ENCODE measurements around the gene SOX12.
"Not testable (repeated sequence)": the region's sequence is repeated elsewhere in the genome, so short reads cannot be mapped to it uniquely, and the experiment has no call there.

SOX12 gene

GRCh38 chr20:362271-363254 lies 37.2 kb downstream of the SOX12 start:
- DNase-seq (ENCODE audit: low spot score): peak; percentile 77

- no peak for DNase-seq (ENCODE audit: low spot score)
Observed at GRCh38 chr20:363319-364078, 38.1 kb downstream of the SOX12 start.

- DNase-seq (ENCODE audit: low spot score): no peak
Observed at GRCh38 chr20:364905-365794, 39.8 kb downstream of the SOX12 start.

GRCh38 chr20:366041-366718 lies 40.8 kb downstream of the SOX12 start:
- DNase-seq (ENCODE audit: low spot score): no peak

- DNase-seq (ENCODE audit: low spot score): no peak
Observed at GRCh38 chr20:366719-367485, 41.5 kb downstream of the SOX12 start.

- no peak for DNase-seq (ENCODE audit: low spot score)
Observed at GRCh38 chr20:367486-367887, 42.1 kb downstream of the SOX12 start.

GRCh38 chr20:368915-369314 lies 43.6 kb downstream of the SOX12 start:
- DNase-seq (ENCODE audit: low spot score): no peak

- no peak for DNase-seq (ENCODE audit: low spot score)
Observed at GRCh38 chr20:370151-370600, 44.8 kb downstream of the SOX12 start.

- no peak for DNase-seq (ENCODE audit: low spot score)
Observed at GRCh38 chr20:370977-371754, 45.8 kb downstream of the SOX12 start.

- peak; percentile 63 for DNase-seq (ENCODE audit: low spot score)
Observed at GRCh38 chr20:371755-372542, 46.6 kb downstream of the SOX12 start.

GRCh38 chr20:372543-373082 lies 47.3 kb downstream of the SOX12 start:
- not testable (repeated sequence) for DNase-seq (ENCODE audit: low spot score)

- peak; percentile 79 for DNase-seq (ENCODE audit: low spot score)
Observed at GRCh38 chr20:373171-373890, 48.0 kb downstream of the SOX12 start.

GRCh38 chr20:375265-375889 lies 50.0 kb downstream of the SOX12 start:
- DNase-seq (ENCODE audit: low spot score): no peak

GRCh38 chr20:376089-376488 lies 50.7 kb downstream of the SOX12 start:
- DNase-seq (ENCODE audit: low spot score): no peak

GRCh38 chr20:376750-377149 lies 51.4 kb downstream of the SOX12 start:
- no peak for DNase-seq (ENCODE audit: low spot score)

GRCh38 chr20:377578-377977 lies 52.2 kb downstream of the SOX12 start:
- not testable (repeated sequence) for DNase-seq (ENCODE audit: low spot score)

- no peak for DNase-seq (ENCODE audit: low spot score)
Observed at GRCh38 chr20:378961-379336, 53.6 kb downstream of the SOX12 start.

Data from hepatic stellate cell (primary cell).